HG03280 (cell line): Measurements from ENCODE around the gene GRIP1.

Experiments
- ATAC-seq: cut with Tn5 transposase; IDR thresholded peaks from one replicate; pipeline ENCODE4 v1.9.1; 2021; ENCODE audit warnings: mild to moderate bottlenecking, moderate library complexity; ENCODE audit not compliant: unreplicated experiment

The GRIP1 gene

DNA sequence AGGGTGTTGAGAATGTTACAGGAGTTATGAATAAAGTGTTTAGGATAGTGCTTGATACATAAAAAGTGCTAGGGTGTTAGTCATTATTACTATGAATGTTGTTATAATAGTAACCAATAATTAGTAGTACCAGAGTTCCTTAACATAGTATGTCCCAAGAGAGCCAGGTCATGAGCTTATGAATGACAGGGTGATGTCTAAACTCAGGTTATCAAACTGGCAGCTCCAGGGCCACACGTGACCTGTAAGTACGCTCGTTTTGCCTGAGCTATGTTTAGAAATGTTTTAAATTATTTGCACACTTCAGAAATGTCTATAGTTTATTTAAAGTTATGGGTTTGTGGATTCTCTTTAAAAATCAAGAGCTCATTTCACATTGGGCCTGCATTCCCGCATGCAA lies 14.1 kb upstream of the GRIP1 start:
- ATAC-seq = no peak

DNA sequence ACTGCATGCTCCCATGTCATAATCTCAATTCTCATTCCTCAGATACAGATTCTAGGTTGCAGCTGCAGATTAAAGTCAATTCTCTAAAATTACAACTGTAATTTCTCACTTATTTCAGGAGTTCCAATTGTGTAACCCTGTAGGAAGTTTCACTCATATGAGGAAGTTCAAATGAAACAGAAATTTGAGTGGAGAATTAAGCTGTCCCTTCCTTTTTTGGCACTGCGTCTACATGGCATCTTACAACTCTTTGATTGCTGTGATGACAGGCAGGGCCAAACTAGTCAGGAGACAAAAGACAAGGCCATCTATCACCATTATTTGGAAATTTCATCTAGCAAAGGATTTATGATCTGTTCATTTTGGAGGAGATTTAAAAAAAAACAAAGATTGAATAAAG lies 13.3 kb upstream of the GRIP1 start:
- no peak for ATAC-seq

DNA sequence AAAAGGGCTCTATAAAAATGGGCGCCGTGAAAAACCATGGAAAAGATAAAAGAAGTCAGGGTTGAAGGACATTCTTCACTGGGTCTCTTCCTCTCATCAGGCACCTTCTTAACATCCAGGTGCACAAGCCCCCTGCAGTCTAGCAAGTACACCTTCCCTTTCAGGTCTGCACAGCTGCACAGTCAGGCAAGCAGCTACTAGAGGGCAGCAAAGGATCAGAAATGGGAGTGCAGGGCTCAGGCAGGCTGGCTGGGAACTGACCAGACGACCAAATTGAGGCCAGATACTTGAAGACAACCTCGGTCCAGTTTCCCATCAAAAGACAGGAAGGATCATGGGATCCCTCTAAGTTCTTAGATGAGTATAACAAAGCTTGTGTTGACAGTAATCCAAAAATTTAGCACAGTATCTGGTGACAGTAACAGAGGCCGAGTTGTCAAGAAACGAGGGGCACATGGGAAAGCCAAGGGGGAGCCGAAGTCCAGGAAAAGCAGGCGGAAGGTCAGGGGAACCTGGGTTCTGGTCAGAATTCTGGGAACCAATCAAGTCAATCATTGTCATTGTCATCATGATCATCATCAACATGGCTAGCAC lies 10.1 kb upstream of the GRIP1 start:
- ATAC-seq = peak; percentile 77

DNA sequence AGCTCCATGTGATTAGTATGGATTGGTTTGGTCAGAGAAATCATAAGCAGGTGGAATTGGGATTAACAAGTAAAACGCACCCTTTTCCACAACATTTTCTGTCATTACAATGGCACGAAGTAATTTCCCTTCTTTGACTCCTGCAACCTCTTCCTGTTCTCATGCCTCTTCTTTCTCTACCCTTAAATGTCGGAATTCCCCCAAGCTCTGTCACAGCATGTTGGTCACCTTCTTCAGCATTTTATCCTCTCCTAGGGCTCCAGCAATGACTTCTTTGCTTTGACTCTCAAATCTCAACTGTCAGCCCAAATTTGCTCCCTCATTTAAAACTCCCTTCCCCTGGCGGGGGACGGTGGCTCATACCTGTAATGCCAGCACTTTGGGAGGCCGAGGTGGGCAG lies 5.3 kb upstream of the GRIP1 start:
- ATAC-seq = no peak

DNA sequence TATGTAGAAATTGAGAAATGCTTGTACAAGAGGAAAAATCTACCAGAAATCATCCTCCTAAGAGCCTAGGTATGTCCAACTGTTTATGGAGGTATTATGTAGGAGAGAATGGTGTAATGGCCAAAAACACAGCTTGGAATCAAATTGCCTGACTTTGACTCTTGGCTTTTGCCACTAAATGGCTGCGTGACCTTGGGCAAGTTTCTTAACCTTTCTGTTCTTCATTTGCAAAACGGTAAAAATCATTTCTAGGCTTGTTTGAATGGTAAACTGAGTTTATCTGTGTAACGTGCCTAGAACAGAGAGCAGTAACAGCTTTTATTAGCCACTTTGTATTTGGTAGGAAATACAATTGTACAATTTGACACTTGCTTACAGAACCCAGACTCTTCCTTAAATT lies 4.9 kb upstream of the GRIP1 start:
- no peak for ATAC-seq

DNA sequence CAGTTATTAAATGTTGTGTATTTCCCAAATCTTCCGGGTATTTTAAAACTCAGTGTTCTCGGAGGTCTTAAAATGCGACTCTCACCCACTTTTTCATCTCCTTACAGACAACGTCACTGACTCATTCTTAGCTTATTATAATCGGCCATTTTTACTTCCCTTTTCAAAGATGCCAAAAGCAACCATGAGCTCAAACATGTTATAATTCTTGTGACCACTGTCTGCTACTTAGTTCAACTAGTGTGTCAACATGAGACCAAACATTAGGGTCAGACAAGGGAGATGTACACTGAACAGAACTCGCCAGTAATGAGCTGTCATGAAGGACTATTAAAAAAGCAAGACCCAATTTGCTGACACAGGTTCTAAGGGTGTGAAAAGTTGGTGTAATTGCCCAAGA lies 4.2 kb upstream of the GRIP1 start:
- ATAC-seq = no peak

DNA sequence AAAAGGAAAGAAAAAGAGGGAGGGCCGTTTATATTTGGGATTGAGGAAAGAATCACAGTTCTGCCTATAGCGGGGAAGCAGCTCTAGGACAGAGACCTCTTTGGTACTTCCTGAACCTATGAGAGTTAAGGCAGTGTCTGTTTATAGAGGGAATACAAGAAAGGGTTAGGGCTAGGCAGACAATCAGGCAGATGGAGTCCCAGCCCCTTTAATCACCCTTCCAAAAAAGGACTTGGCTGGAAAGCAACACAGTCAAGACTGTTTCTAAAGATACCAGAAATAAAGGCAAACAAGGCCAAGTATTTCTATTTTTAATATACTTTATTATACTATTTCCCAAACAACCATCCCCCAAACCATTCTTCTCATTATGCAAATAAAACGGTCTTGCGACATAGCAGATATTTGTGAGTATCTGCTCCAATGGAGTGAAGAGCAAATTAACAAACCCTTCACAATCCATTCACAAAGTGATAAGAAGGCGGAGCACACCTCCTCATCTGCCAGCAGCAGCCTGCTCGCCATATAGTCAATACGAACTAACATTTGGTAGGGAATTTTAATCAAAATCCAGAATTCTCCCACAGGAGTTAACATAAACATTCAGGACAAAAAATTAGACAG lies 697 bp upstream of the GRIP1 start:
- no peak for ATAC-seq

DNA sequence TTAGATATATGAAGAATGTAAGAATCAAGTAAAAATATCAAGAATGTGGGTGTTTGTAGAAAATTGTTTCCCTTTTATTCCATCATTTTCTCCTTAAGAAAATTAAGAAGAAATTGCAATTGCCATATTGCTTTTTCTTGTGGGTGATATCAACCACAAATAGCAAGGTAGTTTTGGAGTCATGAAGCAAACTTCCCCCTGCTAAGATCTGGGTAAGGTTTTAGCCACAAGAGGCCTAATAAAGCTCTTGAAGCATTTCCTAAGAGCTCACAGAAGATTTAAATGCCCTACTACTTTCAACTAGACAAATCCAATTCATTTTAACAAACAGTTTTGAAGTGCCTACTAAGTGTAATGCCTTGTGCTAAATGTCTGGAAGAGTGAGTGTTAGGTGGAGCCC lies 2.6 kb downstream of the GRIP1 start:
- ATAC-seq = no peak

DNA sequence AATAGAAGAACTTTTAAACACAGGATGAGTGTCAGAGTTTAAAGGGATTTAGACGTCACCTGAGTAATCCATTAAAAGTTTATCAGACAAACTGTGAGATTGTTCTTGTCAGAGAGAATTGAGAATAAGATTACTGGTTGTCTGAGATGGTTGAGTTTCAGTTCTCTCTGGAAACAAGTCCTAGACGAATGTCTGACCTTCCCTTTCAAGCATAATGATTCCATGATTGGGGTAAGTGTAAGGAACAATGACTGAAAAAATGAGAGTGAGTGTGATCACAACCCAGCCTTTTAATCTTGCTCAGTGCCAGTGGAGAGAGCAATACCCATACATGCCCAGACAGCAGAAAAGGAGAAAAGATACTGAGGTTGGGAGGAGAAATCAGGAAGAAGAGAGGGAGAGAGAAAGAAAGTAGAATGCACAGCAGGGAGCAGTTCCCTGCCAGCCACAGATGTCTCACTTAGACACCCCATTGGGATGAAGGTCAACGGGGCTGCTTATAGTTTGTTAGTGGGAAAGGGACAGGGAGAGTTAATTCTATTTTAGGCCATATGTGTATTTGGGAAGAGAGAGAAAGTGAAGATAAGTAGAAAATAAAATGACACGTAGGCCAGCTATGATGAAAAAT lies 4.3 kb downstream of the GRIP1 start:
- no peak for ATAC-seq

DNA sequence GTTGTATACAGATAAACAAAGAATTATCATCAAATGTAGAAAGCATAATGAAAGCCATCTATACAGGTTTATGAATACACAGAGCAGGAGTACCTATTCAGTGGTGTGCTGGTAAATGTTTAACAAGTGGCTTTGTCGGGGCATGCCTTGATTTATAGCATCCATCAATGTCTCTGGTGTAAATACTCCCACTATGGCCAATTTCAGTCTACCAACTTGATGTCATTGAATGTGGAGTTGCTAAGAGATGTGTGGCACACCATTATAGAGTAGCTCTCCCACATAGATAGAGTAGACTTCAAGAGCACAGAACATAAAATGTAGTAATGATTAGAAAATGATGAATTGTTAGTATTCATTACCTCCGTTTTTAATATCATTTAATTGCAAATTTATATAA lies 9.3 kb downstream of the GRIP1 start:
- ATAC-seq = no peak

DNA sequence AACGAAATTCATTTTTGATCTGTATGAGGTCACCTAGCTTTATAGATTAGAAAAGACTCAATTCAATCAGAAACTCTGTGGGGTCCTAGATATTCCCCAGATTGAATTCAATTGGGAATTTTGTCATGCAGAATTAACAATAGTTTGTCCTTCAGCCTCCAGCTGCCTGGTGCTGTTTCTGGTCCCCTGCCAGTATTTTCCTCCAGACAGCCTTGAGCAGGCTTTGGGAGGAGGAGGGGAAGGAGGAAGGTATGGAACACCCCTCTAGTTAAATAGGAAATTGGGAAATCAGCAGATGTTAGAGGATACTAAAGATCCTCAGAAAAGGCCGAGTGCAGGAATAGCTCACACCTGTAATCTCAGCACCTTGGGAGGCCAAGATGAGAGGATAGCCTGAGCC lies 10.6 kb downstream of the GRIP1 start:
- no peak for ATAC-seq

DNA sequence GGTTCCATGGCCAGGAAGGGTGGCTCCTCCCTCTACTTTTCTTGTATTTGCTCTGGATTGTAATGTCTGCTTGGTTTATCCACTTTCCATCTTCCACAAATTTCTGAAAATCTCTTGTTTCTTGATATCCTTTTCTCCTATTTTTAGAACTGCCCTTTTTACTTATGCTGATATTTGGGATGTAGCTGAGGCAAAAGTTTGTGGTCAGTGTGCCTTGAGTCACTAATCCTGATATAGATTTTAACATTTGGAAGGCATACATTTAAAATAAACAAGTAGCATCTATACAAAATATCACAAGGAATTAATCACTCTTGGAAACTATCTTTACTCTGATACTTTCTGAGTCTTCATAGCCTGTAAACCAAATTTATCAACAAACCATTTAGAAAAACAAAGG lies 11.0 kb downstream of the GRIP1 start:
- no peak for ATAC-seq

DNA sequence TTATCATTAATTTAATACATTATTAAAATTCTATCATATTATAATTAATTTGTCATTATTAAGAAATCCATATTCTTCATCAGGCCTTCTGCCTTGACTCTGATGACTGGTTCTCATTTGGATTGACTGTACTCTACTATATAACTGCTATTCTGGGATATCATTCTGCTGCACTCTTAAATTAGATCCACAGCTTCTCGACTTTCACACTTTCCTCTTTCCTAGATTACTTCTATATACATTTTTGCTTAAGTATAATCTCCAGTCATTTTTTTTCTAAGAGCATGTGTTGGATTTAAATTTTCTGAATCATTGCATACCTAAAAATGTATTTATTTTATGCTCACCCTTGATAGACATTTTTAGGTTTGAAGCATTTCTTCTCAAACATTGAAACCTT lies 12.4 kb downstream of the GRIP1 start:
- no peak for ATAC-seq

DNA sequence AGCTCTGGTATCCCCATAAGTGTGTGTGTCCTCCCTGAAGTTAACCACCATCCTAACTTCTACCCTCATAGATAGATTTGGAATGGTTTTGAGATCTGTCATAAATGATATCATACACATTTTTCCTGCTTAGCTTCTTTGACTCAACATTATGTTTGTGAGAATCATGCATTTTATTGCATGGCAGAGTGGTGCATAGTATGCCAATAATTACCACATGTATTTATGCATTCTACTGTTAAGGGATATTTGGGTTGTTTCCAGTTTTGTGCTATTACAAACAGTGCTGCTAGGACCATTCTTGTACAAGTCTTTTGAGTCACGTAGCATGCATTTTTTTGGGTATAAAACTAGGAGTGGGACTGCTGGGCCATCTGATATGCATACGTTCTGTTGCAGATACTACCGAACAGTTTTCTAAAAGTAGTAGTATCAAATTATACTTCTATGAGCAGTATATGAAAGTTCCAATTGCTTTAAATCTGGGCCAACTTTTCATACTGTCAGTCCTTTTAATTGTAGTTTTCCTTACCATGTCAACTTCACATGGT lies 13.4 kb downstream of the GRIP1 start:
- ATAC-seq = no peak

DNA sequence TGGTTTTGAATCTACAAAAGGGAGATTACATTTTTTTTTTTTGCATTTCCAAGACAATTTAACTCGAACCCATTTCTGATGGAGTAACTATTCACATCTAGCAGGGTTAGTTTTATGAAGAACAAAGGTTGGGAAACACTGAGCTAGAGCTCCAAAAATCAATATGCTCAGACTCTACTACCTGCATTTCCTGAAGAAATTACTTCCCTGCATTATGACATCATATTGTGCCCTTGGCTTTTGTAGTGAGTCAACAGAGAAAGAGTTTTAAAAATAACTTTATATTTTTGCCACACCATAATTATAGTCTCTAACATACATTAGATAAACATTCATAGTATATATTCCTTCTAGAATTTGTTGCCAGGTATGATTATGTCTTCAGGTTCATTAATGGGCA lies 14.8 kb downstream of the GRIP1 start:
- ATAC-seq = no peak

DNA sequence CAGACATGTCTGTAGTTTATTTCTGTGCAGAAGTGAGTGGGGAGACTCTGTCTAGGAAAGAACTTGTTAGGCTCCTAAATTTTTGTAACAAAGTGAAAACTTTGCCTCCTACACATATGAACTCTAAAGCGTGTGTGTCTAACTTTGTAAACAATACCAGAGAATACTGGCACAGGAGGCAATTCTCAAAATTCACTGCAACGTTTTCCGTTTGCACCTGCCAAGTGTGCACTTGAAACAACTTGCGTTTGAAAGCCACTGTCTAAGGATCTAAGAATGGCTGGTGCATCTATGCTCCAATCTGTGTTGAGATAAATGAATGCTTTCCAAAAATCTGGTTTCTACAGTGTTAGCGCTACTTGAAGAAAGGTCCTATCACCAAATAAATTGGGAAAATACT lies 15.3 kb downstream of the GRIP1 start:
- no peak for ATAC-seq

DNA sequence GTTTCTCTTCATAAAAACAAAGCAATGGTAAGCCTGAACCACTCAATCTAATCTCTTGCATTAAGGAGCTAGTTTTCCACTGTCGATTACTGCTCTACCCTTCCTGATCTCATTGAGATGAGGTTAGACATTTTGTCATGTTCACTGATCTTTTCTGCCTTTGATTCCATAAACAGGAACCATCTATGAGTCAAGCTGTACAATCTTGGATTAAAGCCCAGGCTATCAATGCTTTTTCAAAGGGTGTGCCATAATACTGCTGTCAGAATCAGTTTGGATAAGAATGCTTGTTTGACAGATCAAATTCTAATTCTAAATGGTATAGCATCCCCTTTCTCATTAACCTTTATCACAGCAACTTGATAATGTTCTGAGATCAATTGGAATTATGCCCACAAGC lies 16.1 kb downstream of the GRIP1 start:
- no peak for ATAC-seq

DNA sequence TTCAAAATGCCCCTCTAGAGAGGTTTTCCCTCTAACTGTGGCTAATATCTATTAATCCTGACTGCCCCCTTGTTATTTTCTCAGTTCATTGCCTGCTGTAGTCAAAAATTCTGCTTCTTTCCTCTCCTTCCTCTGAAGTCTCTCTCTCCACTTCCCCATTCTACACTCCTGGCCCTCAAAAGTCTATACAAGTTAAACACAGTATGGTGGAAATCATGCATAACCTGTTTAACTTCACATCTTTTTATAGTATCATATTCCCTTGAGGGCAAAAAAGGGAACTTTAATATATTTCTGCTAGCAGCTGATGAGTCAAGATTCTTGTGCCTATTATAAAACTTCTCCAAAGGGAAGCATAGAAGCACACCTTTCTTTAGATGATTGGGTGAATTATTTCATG lies 16.7 kb downstream of the GRIP1 start:
- ATAC-seq = no peak

DNA sequence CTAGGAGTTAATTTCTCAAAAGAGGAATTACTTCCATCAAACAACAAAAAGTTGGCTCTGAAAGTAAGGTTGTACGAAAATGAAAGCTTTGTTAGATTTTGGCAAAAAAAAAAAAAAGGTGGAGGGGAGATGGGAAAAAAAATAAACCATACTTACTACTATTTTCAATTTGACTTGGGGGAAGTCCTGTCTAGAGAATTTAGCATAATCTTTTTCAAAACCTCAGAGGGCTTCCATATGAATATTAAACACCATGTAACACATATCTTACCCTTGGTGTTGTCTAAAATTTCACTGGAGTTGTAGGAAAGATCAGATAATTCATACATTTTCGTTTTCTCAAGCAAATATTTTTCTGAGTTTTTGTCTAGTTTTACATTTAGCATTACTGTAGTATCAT lies 17.5 kb downstream of the GRIP1 start:
- no peak for ATAC-seq

DNA sequence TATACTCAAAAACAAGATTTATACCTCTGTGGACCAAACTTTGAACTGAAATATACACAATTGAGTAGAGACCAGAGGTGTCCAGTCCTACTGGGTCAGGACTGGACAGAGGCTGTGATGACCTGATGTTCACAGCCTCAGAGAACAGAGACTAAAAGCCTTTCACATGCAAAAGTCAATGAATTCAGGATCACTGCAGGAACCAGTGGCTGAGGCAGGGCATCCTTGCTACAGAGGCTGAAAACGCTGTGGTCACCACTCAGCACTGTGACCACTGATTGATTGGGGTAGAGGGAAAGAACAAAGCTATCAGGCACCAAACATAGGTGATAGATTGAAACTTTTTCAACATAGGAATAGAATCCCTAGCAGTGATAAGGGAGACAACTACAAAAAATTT lies 25.1 kb downstream of the GRIP1 start:
- ATAC-seq = no peak

DNA sequence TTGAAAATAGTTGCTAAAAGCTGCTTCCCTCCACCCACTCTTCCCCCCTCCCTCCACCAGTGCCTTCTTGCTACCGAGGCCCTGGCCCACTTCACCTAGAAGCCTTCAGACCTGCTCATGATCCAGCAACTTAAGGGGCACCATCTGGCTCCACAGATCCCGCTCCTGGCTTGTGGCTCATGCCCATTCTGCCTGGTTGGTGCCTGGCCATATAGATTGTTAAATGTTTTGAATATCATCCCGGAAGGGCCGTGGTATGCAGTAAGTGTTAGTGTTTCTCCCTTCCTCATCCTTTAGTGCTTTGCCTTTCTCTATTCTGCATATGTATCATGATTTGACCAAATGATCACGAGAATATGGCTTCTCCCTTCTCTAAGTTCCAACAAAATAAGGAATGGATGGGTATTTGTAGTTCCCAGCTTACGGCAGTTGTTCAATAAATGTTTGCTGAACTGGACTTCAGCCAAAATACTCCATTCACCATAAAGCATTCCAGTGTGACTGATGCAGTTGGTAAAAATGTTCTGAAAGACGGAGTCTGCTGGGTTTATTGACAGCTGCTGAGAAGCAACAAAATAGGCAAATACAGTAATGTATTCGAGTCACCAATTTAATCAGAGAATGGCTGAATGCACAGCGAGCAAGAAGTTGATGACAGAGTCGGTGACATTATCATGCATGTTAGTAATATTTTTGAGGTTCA lies 30.7 kb downstream of the GRIP1 start:
- no peak for ATAC-seq
